ENCODE measurements around the gene SMARCD2. TPM values are rescaled to one million over a fixed set of nuclear protein-coding genes. Genes with fewer than 3 reads are reported as not detected.

The SMARCD2 gene
- total RNA-seq, 1 donor from 2014 or later, result 21.0 TPM

DNA sequence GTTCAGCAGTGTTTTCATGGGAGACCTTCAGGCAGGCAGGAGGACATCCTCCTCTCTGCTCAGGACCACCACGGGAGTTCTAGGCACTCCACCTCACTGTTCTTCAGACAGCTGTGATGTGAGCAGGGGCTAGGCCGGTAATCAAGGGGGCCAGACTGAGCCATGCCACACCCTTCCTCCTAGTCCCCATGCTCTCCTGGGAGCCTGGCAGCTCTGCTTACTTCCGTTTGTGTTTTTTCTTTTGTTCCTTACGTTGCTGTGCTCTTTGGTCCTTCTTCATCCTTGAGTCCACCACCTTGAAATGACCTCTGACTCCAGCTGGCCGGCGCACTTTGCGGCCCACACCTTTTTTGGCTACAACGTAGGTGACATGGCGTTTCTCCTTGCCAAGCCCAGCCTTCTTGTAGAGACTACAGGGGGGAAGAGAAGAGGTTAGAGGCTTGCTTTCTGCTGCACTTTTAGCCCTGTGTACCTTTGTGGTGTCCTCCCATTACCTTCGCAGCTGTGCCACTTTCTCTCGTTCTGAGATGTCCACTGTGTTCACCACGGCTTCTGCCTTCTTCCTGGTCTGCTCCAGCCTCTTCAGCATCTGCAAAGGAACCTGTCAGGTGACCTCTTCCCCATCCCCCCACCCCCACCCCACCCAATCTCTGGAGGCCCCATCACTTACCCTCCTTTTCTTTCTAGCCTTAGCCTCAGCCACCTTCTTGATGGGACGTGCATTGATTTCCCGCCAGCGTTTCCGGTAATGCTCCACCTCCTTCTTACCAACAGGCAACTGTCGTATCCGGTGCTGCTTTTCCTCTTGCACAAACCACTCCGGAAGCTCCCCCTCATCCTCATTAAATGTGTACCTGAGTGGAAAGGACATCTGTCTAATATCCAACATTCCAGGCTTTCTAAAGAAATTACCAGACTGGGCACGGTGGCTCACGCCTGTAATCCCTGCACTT is 22.6 kb downstream of the SMARCD2 start:
- H3K36me3 ChIP-seq, result peaks cover 100% of the 10 kb centered on the region
- peak; percentile 13 for DNase-seq

DNA sequence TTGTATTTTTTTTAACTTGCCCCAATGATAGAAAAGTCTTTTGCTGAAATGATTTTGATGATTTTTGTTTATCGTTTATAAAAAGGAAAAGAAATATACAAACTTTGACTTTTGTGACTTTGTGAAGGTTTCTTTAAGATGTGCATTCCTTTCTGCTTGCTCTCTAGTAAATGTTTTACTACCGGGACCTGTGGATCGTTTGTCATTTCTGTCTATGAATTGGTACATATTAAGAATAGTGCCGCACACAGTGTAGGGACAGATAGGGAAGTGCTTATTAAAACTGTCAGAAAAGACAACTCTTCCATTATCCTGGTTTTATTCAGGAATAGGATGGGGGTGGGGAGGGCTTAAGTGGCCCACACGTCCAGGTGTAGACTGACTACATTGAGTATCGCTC is 23.4 kb downstream of the SMARCD2 start:
- no peak overlapping the region for H3K4me3 ChIP-seq
- DNase-seq, result no peak
- peaks cover 13% of the 10 kb centered on the region for H3K4me1 ChIP-seq
- H3K27me3 ChIP-seq (ENCODE audit: low read depth), result no peaks in the 10 kb centered on the region
- intact Hi-C loops (cut with micrococcal nuclease), result no loop called here
- peaks cover 100% of the 10 kb centered on the region for H3K36me3 ChIP-seq
- H3K9me3 ChIP-seq (replicated peaks), result no peaks in the 10 kb centered on the region
- no peak for TF ChIP-seq CTCF (IDR thresholded peaks at IDR 0.05; ENCODE audit: borderline replicate concordance)
- H3K27ac ChIP-seq (replicated peaks), result peak overlapping the region; percentile 32

More for the DNA sequence above, 22.6 kb downstream of the SMARCD2 start:
- Histone ChIP-seq H3K9me3 (replicated peaks) (no peaks in the 10 kb centered on the region), H3K27me3 (ENCODE audit: low read depth) (no peaks in the 10 kb centered on the region), H3K4me3 (no peak overlapping the region), H3K27ac (replicated peaks) (peak overlapping the region; percentile 32), H3K4me1 (peaks cover 14% of the 10 kb centered on the region)
- no peak for TF ChIP-seq CTCF (IDR thresholded peaks at IDR 0.05; ENCODE audit: borderline replicate concordance)
- intact Hi-C loops (cut with micrococcal nuclease), result no loop called here

DNA sequence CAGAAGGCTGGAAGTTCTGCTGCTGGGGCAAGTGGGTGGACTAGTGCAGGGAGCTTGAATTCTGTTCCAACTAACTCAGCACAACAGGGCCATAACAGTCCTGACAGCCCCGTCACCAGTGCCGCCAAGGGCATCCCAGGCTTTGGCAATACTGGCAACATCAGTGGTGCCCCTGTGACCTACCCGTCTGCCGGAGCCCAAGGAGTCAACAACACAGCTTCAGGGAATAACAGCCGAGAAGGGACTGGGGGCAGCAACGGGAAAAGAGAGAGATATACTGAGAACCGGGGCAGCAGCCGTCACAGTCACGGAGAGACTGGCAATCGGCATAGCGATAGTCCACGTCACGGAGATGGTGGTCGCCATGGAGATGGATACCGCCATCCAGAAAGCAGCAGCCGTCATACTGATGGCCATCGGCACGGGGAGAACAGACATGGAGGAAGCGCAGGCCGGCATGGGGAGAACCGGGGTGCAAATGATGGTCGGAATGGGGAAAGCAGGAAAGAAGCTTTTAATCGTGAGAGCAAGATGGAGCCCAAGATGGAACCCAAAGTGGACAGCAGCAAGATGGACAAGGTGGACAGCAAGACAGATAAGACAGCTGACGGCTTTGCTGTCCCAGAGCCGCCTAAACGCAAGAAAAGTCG is 24.6 kb downstream of the SMARCD2 start:
- Histone ChIP-seq H3K9me3 (replicated peaks) (no peaks in the 10 kb centered on the region), H3K4me3 (no peak overlapping the region), H3K36me3 (peaks cover 100% of the 10 kb centered on the region), H3K27me3 (ENCODE audit: low read depth) (no peaks in the 10 kb centered on the region), H3K4me1 (peaks cover 13% of the 10 kb centered on the region), H3K27ac (replicated peaks) (no peak overlapping the region)
- peak; percentile 12 for DNase-seq
- TF ChIP-seq CTCF (IDR thresholded peaks at IDR 0.05; ENCODE audit: borderline replicate concordance), result no peak
- intact Hi-C loops (cut with micrococcal nuclease), result no loop called here

GRCh38 chr17:63816669-63817068 is 25.8 kb downstream of the SMARCD2 start:
- DNase-seq, result no peak
- Histone ChIP-seq H3K27me3 (ENCODE audit: low read depth) (no peaks in the 10 kb centered on the region), H3K4me3 (no peak overlapping the region), H3K36me3 (peaks cover 100% of the 10 kb centered on the region), H3K9me3 (replicated peaks) (no peaks in the 10 kb centered on the region), H3K27ac (replicated peaks) (no peak overlapping the region), H3K4me1 (peaks cover 13% of the 10 kb centered on the region)
- TF ChIP-seq CTCF (IDR thresholded peaks at IDR 0.05; ENCODE audit: borderline replicate concordance), result no peak
- intact Hi-C loops (cut with micrococcal nuclease), result no loop called here

DNA sequence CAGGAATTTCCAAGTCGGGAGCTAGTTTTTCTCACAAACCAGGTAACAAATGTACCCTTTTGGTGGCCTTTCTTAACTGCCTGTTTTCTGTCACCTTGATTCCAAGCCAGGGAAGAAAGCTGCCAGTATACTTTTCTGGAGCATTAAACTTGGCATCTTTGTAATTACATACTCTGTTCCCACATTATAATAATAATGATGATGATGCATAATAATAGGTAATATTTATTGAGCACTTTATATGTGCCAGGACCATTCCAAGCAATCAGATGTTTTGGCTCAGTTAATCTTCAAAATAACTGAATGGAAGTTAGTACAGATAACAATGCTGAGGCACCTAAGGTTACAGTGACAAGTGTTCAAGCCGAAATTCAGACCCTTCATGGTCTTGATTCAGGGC is 26.4 kb downstream of the SMARCD2 start:
- Histone ChIP-seq H3K36me3 (peaks cover 100% of the 10 kb centered on the region), H3K27me3 (ENCODE audit: low read depth) (no peaks in the 10 kb centered on the region), H3K27ac (replicated peaks) (no peak overlapping the region), H3K4me1 (peaks cover 13% of the 10 kb centered on the region), H3K4me3 (no peak overlapping the region), H3K9me3 (replicated peaks) (no peaks in the 10 kb centered on the region)
- DNase-seq, result no peak
- intact Hi-C loops (cut with micrococcal nuclease), result no loop called here
- TF ChIP-seq CTCF (IDR thresholded peaks at IDR 0.05; ENCODE audit: borderline replicate concordance), result no peak
